Measurements from ENCODE around the gene ZNF578.
"Not testable (repeated sequence)": the region's sequence is repeated elsewhere in the genome, so short reads cannot be mapped to it uniquely, and the experiment has no call there.

Gene ZNF578

DNA sequence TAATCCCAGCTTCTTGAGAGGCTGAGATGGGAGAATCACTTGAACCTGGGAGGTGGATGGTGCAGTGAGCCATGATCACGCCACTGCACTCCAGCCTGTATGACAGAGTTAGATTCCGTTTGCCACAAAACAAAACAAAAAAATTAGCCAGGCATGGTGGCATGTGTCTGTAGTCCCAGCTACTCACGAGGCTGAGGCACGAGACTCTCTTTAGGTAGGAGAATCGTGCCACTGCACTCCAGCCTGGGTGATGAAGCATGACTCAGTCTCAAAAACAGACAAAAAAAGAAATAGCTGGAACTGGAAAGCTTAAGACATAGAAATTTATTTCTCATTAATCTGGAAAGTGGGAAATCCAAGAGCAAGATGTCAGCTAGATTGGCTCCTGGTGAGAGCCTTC is 53.9 kb downstream of the ZNF578 start:
- DNase-seq (ENCODE audit: low spot score) (no peak), FAIRE-seq (no peak)

DNA sequence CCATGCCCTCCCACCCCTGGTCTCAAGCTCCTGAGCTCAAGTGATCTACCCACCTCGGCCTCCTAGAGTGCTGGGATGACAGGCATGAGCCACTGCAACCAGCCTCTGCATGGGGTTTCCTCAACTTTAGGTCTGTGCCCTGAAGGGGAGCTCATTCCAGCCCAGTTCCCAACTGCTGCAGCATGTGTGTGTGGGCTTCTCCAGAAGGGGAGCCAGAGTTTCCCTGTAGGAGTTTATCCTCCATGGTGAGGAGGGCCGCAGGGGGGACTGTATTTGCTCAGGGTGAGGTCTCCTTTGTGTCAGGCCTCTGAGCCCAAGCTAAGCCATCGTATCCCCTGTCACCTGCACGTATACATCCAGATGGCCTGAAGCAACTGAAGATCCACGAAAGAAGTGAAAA is 62.8 kb downstream of the ZNF578 start:
- DNase-seq (ENCODE audit: low spot score) (no peak), FAIRE-seq (no peak)

- DNase-seq (ENCODE audit: low spot score), result no peak
- FAIRE-seq, result no peak
Observed at GRCh38 chr19:52518646-52519045, 65.3 kb downstream of the ZNF578 start.

DNA sequence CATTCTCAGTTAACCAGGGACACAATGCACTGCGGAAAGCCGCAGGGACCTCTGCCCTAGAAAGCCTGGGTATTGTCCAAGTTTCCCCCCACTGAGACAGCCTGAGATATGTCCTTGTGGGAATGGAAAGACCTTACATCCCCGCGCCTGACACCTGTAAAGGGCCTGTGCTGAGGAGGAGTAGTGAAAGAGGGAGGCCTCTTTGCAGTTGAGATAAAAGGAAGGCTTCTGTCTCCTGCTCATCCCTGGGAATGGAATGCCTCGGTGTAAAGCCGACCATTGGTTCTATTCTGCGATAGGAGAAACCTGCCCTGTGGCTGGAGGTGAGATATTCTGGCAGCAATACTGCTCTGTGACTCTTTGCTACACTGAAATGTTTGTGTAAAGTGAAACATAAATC is 65.8 kb downstream of the ZNF578 start:
- DNase-seq (ENCODE audit: low spot score); FAIRE-seq: not testable (repeated sequence)

DNA sequence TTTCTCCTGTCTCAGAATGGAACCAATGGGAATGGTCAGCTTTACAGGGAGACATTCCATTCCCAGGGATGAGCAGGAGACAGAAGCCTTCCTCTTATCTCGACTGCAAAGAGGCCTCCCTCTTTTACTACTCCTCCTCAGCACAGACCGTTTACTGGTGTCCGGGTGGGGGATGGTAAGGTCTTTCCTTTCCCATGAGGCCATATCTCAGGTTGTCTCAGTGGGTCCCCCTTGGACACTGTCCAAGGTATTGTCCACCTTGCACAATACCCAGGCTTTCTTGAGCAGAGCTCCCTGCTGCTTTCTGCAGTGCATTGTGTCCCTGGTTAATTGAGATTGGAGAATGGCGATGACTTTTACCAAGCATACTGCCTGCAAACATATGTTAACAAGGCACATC is 66.7 kb downstream of the ZNF578 start:
- no peak for DNase-seq (ENCODE audit: low spot score)
- no peak for FAIRE-seq

GRCh38 chr19:52522551-52522950 is 69.2 kb downstream of the ZNF578 start:
- no peak for FAIRE-seq
- no peak for DNase-seq (ENCODE audit: low spot score)

DNA sequence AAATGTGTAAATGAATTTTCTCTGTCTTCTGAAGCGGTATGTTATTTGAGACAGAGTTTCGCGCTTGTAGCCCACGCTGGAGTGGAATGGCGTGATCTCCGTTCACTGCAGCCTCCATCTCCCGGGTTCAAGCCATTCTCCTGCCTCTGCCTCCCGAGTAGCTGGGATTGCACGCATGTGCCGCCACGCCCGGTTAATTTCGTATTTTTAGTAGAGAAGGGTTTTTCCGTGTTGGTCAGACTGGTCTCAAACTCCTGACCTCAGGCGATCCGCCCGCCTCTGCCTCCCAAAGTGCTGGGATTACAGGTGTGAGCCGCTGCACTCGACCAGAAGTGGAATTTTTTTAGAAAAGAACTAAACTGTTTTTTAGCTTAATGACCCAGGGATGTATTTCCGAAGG is 70.7 kb downstream of the ZNF578 start:
- FAIRE-seq (no peak), DNase-seq (ENCODE audit: low spot score) (no peak)

GRCh38 chr19:52527134-52527955 is 74.0 kb downstream of the ZNF578 start, which contains the start of gene ZNF808:
TSS of gene ZNF808 (plus strand) at chr19:52527668. CDS start at chr19:52543285, 15,617 bp downstream.
- no peak for FAIRE-seq
- DNase-seq (ENCODE audit: low spot score), result peak; percentile 75

GRCh38 chr19:52527956-52528351 is 74.6 kb downstream of the ZNF578 start:
- FAIRE-seq (no peak), DNase-seq (ENCODE audit: low spot score) (no peak)

GRCh38 chr19:52532480-52532879 is 79.1 kb downstream of the ZNF578 start:
- peak; percentile 21 for FAIRE-seq
- DNase-seq (ENCODE audit: low spot score), result no peak

GRCh38 chr19:52533901-52534300 is 80.5 kb downstream of the ZNF578 start:
- DNase-seq (ENCODE audit: low spot score), result no peak
- no peak for FAIRE-seq

GRCh38 chr19:52535385-52535770 is 82.0 kb downstream of the ZNF578 start:
- not testable (repeated sequence) for FAIRE-seq; DNase-seq (ENCODE audit: low spot score)

DNA sequence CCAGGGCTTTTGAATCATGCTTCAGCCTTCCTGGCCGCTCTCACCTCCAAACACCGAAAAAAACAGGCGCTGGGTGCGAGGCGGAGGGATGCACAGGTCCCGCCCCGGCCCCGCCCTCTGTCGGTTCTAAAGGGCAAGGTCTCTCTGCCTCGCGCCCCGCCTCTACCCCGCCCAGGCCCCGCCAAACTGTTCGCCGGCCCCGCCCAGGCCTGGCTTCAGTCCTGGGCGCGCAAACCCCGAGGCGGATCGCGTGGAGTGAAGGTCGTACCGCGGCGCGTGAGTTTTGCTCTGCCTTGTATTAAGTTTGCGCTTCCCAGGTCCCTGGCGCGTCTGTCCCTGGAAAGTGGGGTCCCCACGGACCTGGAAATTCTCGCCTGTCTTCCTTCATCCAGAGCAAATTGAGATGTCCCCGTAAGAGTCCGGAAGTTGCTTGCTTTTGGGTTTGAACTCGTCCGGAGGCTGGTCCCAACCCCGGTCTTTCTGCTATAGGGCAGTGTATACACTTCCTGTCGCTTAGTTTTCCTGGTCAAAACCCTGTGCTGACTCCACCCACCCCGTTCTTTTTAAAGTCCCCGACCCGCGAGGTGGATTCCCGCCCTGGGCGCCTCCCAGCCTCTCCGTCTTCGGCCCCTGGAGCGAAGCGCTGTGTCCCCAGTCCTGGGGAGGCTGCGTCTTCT is 82.6 kb downstream of the ZNF578 start:
- DNase-seq (ENCODE audit: low spot score) (peak; percentile 46), FAIRE-seq (no peak)

GRCh38 chr19:52536448-52536800 is 83.1 kb downstream of the ZNF578 start:
- DNase-seq (ENCODE audit: low spot score) (no peak), FAIRE-seq (no peak)

DNA sequence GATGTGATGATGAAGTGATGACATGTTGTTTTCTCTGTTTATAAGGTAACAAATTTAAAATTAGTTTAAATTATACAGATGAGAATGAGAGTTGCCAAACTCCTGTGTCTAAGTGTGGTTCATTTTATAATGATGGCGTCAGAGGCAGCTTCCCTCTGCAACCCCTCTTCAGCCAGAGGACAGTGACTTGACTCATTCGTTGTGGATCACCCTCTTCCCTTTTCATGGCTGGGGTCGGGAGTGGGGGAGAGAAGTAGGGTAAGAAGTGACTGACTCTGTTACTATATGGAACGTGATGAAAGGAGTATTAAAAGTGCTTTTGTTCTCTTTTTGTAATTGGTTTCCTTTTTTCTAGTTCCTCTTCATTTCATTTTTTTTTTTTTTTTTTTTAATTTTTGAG is 85.5 kb downstream of the ZNF578 start:
- not testable (repeated sequence) for FAIRE-seq; DNase-seq (ENCODE audit: low spot score)

DNA sequence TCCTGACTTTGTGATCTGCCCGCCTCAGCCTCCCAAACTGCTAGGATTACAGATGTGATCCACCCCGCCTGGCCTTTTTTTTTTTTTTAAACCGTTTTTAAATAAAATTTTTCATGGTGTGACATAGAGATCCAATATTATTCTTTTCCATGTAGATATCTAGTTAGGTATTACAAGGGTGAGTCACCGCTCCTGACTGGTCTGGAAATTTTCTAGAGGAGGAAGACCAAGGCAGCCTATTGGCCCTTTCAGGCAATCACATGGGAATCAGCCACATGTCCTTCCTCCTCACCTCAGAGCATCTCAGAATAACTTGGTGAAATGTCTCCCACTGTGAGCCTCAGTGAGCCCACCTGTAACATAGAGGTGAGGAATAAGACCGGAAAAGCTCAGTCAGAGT is 87.8 kb downstream of the ZNF578 start:
- peak; percentile 13 for DNase-seq (ENCODE audit: low spot score)

DNA sequence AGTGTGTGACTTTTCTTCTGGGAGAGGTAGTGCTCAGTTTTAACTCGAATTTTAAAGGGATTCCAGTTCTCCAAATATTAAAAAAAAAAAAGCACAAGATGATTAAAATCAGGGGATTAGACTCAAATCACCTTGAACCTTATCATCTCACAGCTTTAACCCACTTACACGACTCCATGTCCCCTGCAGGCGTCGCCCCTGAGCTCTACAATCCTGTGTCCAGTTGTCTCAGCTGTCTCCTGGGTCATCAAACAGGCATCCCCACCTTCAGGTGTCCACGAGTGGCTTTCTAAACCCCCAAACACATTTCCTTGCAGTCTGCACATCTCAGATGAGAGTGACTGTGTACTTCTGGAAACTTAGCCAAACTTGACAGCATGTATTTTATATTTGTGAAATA is 88.3 kb downstream of the ZNF578 start:
- FAIRE-seq (no peak), DNase-seq (ENCODE audit: low spot score) (no peak)

More for the DNA sequence above, 87.8 kb downstream of the ZNF578 start:
- FAIRE-seq, result not testable (repeated sequence)

GRCh38 chr19:52542541-52542940 is 89.2 kb downstream of the ZNF578 start:
- not testable (repeated sequence) for DNase-seq (ENCODE audit: low spot score); FAIRE-seq

GRCh38 chr19:52542984-52543664 is 89.8 kb downstream of the ZNF578 start:
- no peak for FAIRE-seq
- DNase-seq (ENCODE audit: low spot score), result no peak

DNA sequence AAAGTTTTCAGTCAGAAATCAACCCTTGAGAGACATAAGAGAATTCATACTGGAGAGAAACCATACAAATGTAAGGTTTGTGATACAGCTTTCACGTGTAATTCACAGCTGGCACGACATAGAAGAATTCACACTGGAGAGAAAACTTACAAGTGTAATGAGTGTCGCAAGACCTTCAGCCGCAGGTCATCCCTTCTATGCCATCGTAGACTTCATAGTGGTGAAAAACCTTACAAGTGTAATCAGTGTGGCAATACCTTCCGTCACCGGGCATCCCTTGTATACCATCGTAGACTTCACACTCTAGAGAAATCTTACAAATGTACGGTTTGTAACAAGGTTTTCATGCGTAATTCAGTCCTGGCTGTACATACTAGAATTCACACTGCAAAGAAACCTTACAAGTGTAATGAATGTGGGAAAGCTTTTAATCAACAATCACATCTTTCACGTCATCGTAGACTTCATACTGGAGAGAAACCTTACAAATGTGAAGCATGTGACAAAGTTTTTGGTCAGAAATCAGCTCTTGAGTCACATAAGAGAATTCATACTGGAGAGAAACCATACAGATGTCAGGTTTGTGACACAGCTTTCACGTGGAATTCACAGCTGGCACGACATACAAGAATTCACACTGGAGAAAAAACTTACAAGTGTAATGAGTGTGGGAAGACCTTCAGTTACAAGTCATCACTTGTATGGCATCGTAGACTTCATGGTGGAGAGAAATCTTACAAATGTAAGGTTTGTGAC is 101.0 kb downstream of the ZNF578 start:
- DNase-seq (ENCODE audit: low spot score) (no peak), FAIRE-seq (no peak)

DNA sequence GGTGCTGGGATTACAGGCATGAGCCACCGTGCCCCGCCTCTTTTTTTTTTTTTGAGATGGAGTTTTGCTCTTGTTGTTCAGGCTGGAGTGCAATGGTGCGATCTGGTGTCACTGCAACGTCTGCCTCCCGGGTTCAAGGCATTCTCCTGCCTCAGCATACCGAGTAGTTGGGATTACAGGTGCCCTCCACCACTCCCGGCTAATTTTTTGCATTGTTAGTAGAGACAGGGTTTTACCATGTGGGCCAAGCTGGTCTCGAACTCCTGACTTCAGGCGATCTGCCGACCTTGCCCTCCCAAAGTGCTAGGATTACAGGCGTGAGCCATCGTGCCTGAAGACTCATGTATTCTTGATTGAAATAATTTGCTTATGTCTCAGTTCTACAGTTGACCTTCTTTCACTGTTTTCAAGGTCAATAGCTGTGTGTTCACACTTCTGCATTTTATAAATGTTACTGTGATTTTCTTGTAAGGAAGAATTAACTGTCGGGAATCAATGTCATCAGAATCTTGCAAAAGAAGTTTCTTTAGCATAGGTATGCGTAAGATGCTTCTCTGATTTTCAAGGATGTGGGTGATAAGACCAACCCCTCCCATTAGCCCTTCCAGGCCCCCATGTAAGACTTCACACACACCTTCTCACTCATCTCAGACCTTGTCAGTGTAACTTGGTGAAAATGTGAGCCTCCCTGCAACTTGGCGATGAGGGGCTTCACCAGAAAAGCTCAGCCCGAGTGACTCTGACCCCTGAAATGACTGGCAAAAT is 104.1 kb downstream of the ZNF578 start:
- DNase-seq (ENCODE audit: low spot score) (no peak), FAIRE-seq (no peak)
